Measurements from ENCODE around the gene SH2D3C. TPM values are rescaled to one million over a fixed set of nuclear protein-coding genes. Genes with fewer than 3 reads are reported as not detected.

SH2D3C gene
- total and polyA plus RNA-seq, 10 of the 15 experiments (the other 5 are each of a cell fraction or from before 2014, with no cell fraction given) = 1.2 to 23.5 (median 16.2) TPM

- TF ChIP-seq CTCF (IDR thresholded peaks at IDR 0.05 in 2 of 3, conservative IDR thresholded peaks at IDR 0.05 in 1 of 3; ENCODE audit: control insufficient read depth in 2 of 3, extremely low read depth in 1 of 3, insufficient read depth in 1 of 3, low read depth in 3 of 3, low read length in 3 of 3) = peak; percentile 96 to 99 (median 96)
- TF ChIP-seq RFX5 (IDR thresholded peaks at IDR 0.05; ENCODE audit: low read depth, low read length) = peak; percentile 95
- 0 out of 2 replicates have a peak, but pooled peaks have one; percentile 25 for TF ChIP-seq HDGF (IDR thresholded peaks at IDR 0.05)
- TF ChIP-seq CHD1 (IDR thresholded peaks at IDR 0.05; ENCODE audit: low read depth, low read length) = no peak
- 0 out of 2 replicates have a peak, but pooled peaks have one; percentile 55 for TF ChIP-seq JUND (IDR thresholded peaks at IDR 0.05; ENCODE audit: low read depth, low read length)
- TF ChIP-seq SMARCA5 (IDR thresholded peaks at IDR 0.05) = peak; percentile 14; the same call in 1 of the 2 replicates
- peak; percentile 84 for TF ChIP-seq CREB1 (IDR thresholded peaks at IDR 0.05; ENCODE audit: low read depth)
- no peak for TF ChIP-seq ZBTB11 (CRISPR knock-in tag; IDR thresholded peaks at IDR 0.05)
- TF ChIP-seq PKNOX1 (IDR thresholded peaks at IDR 0.05) = peak; percentile 66
- TF ChIP-seq NR2C1 (IDR thresholded peaks at IDR 0.05) = peak; percentile 57
- TF ChIP-seq IRF3 (IDR thresholded peaks at IDR 0.05) = 0 out of 2 replicates have a peak, but pooled peaks have one; percentile 37
- TF ChIP-seq MYB (IDR thresholded peaks at IDR 0.05; ENCODE audit: borderline replicate concordance, low read depth, low read length) = no peak
These were observed 43.5 kb downstream of the SH2D3C start, which contains the start of gene TOR2A (continued) for GRCh38 chr9:127734747-127735529.

Measured in GM12878 (cell line).